ENCODE measurements around the gene EEFSEC. TPM values are rescaled to one million over a fixed set of nuclear protein-coding genes. Genes with fewer than 3 reads are reported as not detected.

The EEFSEC gene
- total RNA-seq, 1 experiment from 2014 or later = 15.4 TPM

GRCh38 chr3:128398586-128398985 is 245.3 kb downstream of the EEFSEC start:
- Histone ChIP-seq H3K27ac (ENCODE audit: low read length) (peak overlapping the region; percentile 39; the same call in 1 of the 2 replicates), H3K9me3 (ENCODE audit: control insufficient read depth, insufficient read depth, low read depth, low read length) (no peaks in the 10 kb centered on the region), H3K4me1 (ENCODE audit: control insufficient read depth, insufficient read depth, low read length) (peaks cover 6% of the 10 kb centered on the region; the same call in 1 of the 2 replicates), H3K27me3 (ENCODE audit: control insufficient read depth, insufficient read depth, low read length) (no peaks in the 10 kb centered on the region), H3K36me3 (ENCODE audit: control insufficient read depth, insufficient read depth, low read length) (no peaks in the 10 kb centered on the region), H3K4me3 (ENCODE audit: low read depth in 2 of 2, low read length in 2 of 2) (no peak overlapping the region)
- no peak for DNase-seq (ENCODE audit: low read depth, low spot score)
- ATAC-seq = no peak
- intact Hi-C loops (cut with micrococcal nuclease; ENCODE audit: unreplicated experiment) (no loop called here), in situ Hi-C loops (cut with HindIII; ENCODE audit: low pct_unique_long_range_greater_than_20kb, low sequenced_read_pairs) (no loop called here)
- POLR2A ChIA-PET = no interaction called here
- no TSS peak for BruUV-seq (replicated peaks)
- TF ChIP-seq POLR2AphosphoS5 (IDR thresholded peaks at IDR 0.05; ENCODE audit: low read depth, low read length) (no peak), TCF7L2 (IDR thresholded peaks at IDR 0.05; ENCODE audit: low read depth, low read length) (no peak), SIN3A (IDR thresholded peaks at IDR 0.05; ENCODE audit: borderline replicate concordance, insufficient read depth, low read depth, low read length) (no peak), REST (IDR thresholded peaks at IDR 0.05; ENCODE audit: insufficient read depth in 1 of 2, low read depth in 2 of 2, low read length in 1 of 2) (no peak)
- TF ChIP-seq, protein P1, sequence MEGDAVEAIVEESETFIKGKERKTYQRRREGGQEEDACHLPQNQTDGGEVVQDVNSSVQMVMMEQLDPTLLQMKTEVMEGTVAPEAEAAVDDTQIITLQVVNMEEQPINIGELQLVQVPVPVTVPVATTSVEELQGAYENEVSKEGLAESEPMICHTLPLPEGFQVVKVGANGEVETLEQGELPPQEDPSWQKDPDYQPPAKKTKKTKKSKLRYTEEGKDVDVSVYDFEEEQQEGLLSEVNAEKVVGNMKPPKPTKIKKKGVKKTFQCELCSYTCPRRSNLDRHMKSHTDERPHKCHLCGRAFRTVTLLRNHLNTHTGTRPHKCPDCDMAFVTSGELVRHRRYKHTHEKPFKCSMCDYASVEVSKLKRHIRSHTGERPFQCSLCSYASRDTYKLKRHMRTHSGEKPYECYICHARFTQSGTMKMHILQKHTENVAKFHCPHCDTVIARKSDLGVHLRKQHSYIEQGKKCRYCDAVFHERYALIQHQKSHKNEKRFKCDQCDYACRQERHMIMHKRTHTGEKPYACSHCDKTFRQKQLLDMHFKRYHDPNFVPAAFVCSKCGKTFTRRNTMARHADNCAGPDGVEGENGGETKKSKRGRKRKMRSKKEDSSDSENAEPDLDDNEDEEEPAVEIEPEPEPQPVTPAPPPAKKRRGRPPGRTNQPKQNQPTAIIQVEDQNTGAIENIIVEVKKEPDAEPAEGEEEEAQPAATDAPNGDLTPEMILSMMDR (IDR thresholded peaks at IDR 0.05) = no peak
- CTCF ChIA-PET = interaction anchor here (0.9 kb wide), 1 partner anchor 92 kb away, joined by 3 read pairs; no protein-coding TSS in a partner anchor

- no peak overlapping the region for H3K4me3 ChIP-seq (ENCODE audit: low read depth in 2 of 2, low read length in 2 of 2)
- no peaks in the 10 kb centered on the region for H3K9me3 ChIP-seq (ENCODE audit: control insufficient read depth, insufficient read depth, low read depth, low read length)
- no peak for DNase-seq (ENCODE audit: low read depth, low spot score)
- TF ChIP-seq TCF7L2 (IDR thresholded peaks at IDR 0.05; ENCODE audit: low read depth, low read length) (no peak), POLR2AphosphoS5 (IDR thresholded peaks at IDR 0.05; ENCODE audit: low read depth, low read length) (no peak), REST (IDR thresholded peaks at IDR 0.05; ENCODE audit: insufficient read depth in 1 of 2, low read depth in 2 of 2, low read length in 1 of 2) (no peak), SIN3A (IDR thresholded peaks at IDR 0.05; ENCODE audit: borderline replicate concordance, insufficient read depth, low read depth, low read length) (no peak)
- TF ChIP-seq, protein P1 (IDR thresholded peaks at IDR 0.05) = no peak
- intact Hi-C loops (cut with micrococcal nuclease; ENCODE audit: unreplicated experiment) = no loop called here
- ChIA-PET CTCF (no interaction called here), POLR2A (no interaction called here)
- no TSS peak for BruUV-seq (replicated peaks)
- in situ Hi-C loops (cut with HindIII; ENCODE audit: low pct_unique_long_range_greater_than_20kb, low sequenced_read_pairs) = no loop called here
- peaks cover 6% of the 10 kb centered on the region; the same call in 1 of the 2 replicates for H3K4me1 ChIP-seq (ENCODE audit: control insufficient read depth, insufficient read depth, low read length)
- no peak overlapping the region for H3K27ac ChIP-seq (ENCODE audit: low read length)
- ATAC-seq = no peak
- no peaks in the 10 kb centered on the region for H3K27me3 ChIP-seq (ENCODE audit: control insufficient read depth, insufficient read depth, low read length)
- no peaks in the 10 kb centered on the region for H3K36me3 ChIP-seq (ENCODE audit: control insufficient read depth, insufficient read depth, low read length)
Measured at GRCh38 chr3:128399221-128399915, 246.1 kb downstream of the EEFSEC start.

Measured in Panc1 (cell line).